Epithelial cell of esophagus (primary cell): ENCODE results near the gene CBX7.

ENCODE experiments used
- DNase-seq: peaks from one replicate; pipeline ENCODE4 v3.0.0; 2010; ENCODE audit warnings: low read depth
- H3K4me3 ChIP-seq: 2 replicates; pipeline ENCODE4 v1.5.1; 2011; ENCODE audit warnings: mild to moderate bottlenecking, low read length, control low read depth
- CTCF ChIP-seq: IDR thresholded peaks from 2 replicates; pipeline ENCODE4 v1.5.1; 2011; ENCODE audit warnings: low read depth, mild to moderate bottlenecking, low read length, control low read depth, inconsistent platforms; ENCODE audit not compliant: insufficient read depth; ENCODE audit errors: missing control alignments

Gene CBX7

GRCh38 chr22:39183991-39184585 is 31.6 kb upstream of the CBX7 start:
- no peak for TF ChIP-seq CTCF
- DNase-seq: no peak
- no peak overlapping the region for H3K4me3 ChIP-seq

- no peak for DNase-seq
- H3K4me3 ChIP-seq: no peak overlapping the region
- TF ChIP-seq CTCF: no peak
Observed at GRCh38 chr22:39182478-39183030, 30.1 kb upstream of the CBX7 start.

GRCh38 chr22:39181778-39182177 is 29.3 kb upstream of the CBX7 start:
- no peak overlapping the region for H3K4me3 ChIP-seq
- no peak for DNase-seq
- no peak for TF ChIP-seq CTCF

- no peak for DNase-seq
- no peak for TF ChIP-seq CTCF
- H3K4me3 ChIP-seq: no peak overlapping the region
Observed at GRCh38 chr22:39181356-39181755, 28.9 kb upstream of the CBX7 start.

- no peak for DNase-seq
- no peak overlapping the region for H3K4me3 ChIP-seq
- TF ChIP-seq CTCF: no peak
Observed at GRCh38 chr22:39179841-39180335, 27.4 kb upstream of the CBX7 start.

GRCh38 chr22:39179401-39179827 is 26.9 kb upstream of the CBX7 start:
- no peak overlapping the region for H3K4me3 ChIP-seq
- TF ChIP-seq CTCF: no peak
- DNase-seq: no peak

- DNase-seq: no peak
Observed at GRCh38 chr22:39178206-39179111, 26.0 kb upstream of the CBX7 start.

More at GRCh38 chr22:39178206-39179111, 26.0 kb upstream of the CBX7 start:
- TF ChIP-seq CTCF: no peak
- no peak overlapping the region for H3K4me3 ChIP-seq
